ENCODE data around the gene TNRC18.

Gene TNRC18

GRCh38 chr7:5452470-5452899 lies 28.9 kb upstream of the TNRC18 start:
- DNase-seq (ENCODE audit: insufficient read length, low spot score) = no peak
- no peak for FAIRE-seq
- TF ChIP-seq PAX5 (IDR thresholded peaks at IDR 0.05; ENCODE audit: insufficient read depth, low read length, severe bottlenecking) = no peak
- TF ChIP-seq POLR2A (IDR thresholded peaks at IDR 0.05; ENCODE audit: low read depth, low read length) = no peak
- TF ChIP-seq SPI1 (IDR thresholded peaks at IDR 0.05; ENCODE audit: low read depth, low read length) = no peak
- TF ChIP-seq POLR2AphosphoS5 (IDR thresholded peaks at IDR 0.05; ENCODE audit: low read depth, low read length) = no peak
- TF ChIP-seq TAF1 (IDR thresholded peaks at IDR 0.05; ENCODE audit: low read depth, low read length) = no peak
- TF ChIP-seq POU2F2 (IDR thresholded peaks at IDR 0.05; ENCODE audit: low read depth, low read length) = no peak

- DNase-seq (ENCODE audit: insufficient read length, low spot score) (no peak), FAIRE-seq (no peak)
- TF ChIP-seq POU2F2 (IDR thresholded peaks at IDR 0.05; ENCODE audit: low read depth, low read length) (no peak), POLR2AphosphoS5 (IDR thresholded peaks at IDR 0.05; ENCODE audit: low read depth, low read length) (no peak), TAF1 (IDR thresholded peaks at IDR 0.05; ENCODE audit: low read depth, low read length) (no peak), PAX5 (IDR thresholded peaks at IDR 0.05; ENCODE audit: insufficient read depth, low read length, severe bottlenecking) (no peak), SPI1 (IDR thresholded peaks at IDR 0.05; ENCODE audit: low read depth, low read length) (no peak), POLR2A (IDR thresholded peaks at IDR 0.05; ENCODE audit: low read depth, low read length) (no peak)
Observed at GRCh38 chr7:5451391-5451790, 27.8 kb upstream of the TNRC18 start.

- FAIRE-seq = no peak
- peak; percentile 72 for DNase-seq (ENCODE audit: insufficient read length, low spot score)
- no peak for TF ChIP-seq PAX5 (IDR thresholded peaks at IDR 0.05; ENCODE audit: insufficient read depth, low read length, severe bottlenecking)
- TF ChIP-seq POLR2AphosphoS5 (IDR thresholded peaks at IDR 0.05; ENCODE audit: low read depth, low read length) = no peak
- no peak for TF ChIP-seq POLR2A (IDR thresholded peaks at IDR 0.05; ENCODE audit: low read depth, low read length)
- no peak for TF ChIP-seq POU2F2 (IDR thresholded peaks at IDR 0.05; ENCODE audit: low read depth, low read length)
- TF ChIP-seq TAF1 (IDR thresholded peaks at IDR 0.05; ENCODE audit: low read depth, low read length) = no peak
- no peak for TF ChIP-seq SPI1 (IDR thresholded peaks at IDR 0.05; ENCODE audit: low read depth, low read length)
Observed at GRCh38 chr7:5450549-5451327, 27.1 kb upstream of the TNRC18 start.

- DNase-seq (ENCODE audit: insufficient read length, low spot score) (no peak), FAIRE-seq (no peak)
- TF ChIP-seq POU2F2 (IDR thresholded peaks at IDR 0.05; ENCODE audit: low read depth, low read length) (no peak), POLR2AphosphoS5 (IDR thresholded peaks at IDR 0.05; ENCODE audit: low read depth, low read length) (no peak)
Observed at GRCh38 chr7:5448378-5449037, 24.9 kb upstream of the TNRC18 start.

- TF ChIP-seq TAF1 (IDR thresholded peaks at IDR 0.05; ENCODE audit: low read depth, low read length) (no peak), POU2F2 (IDR thresholded peaks at IDR 0.05; ENCODE audit: low read depth, low read length) (no peak), POLR2AphosphoS5 (IDR thresholded peaks at IDR 0.05; ENCODE audit: low read depth, low read length) (no peak), POLR2A (IDR thresholded peaks at IDR 0.05; ENCODE audit: low read depth, low read length) (no peak), SPI1 (IDR thresholded peaks at IDR 0.05; ENCODE audit: low read depth, low read length) (no peak), PAX5 (IDR thresholded peaks at IDR 0.05; ENCODE audit: insufficient read depth, low read length, severe bottlenecking) (no peak)
- no peak for DNase-seq (ENCODE audit: insufficient read length, low spot score)
- FAIRE-seq = no peak
Observed at GRCh38 chr7:5445981-5446594, 22.5 kb upstream of the TNRC18 start.

GRCh38 chr7:5443678-5444077 lies 20.0 kb upstream of the TNRC18 start:
- TF ChIP-seq POLR2A (IDR thresholded peaks at IDR 0.05; ENCODE audit: low read depth, low read length) (no peak), PAX5 (IDR thresholded peaks at IDR 0.05; ENCODE audit: insufficient read depth, low read length, severe bottlenecking) (no peak), POLR2AphosphoS5 (IDR thresholded peaks at IDR 0.05; ENCODE audit: low read depth, low read length) (no peak), SPI1 (IDR thresholded peaks at IDR 0.05; ENCODE audit: low read depth, low read length) (no peak), POU2F2 (IDR thresholded peaks at IDR 0.05; ENCODE audit: low read depth, low read length) (no peak), TAF1 (IDR thresholded peaks at IDR 0.05; ENCODE audit: low read depth, low read length) (no peak)
- no peak for DNase-seq (ENCODE audit: insufficient read length, low spot score)
- no peak for FAIRE-seq

- TF ChIP-seq POU2F2 (IDR thresholded peaks at IDR 0.05; ENCODE audit: low read depth, low read length) (no peak), SPI1 (IDR thresholded peaks at IDR 0.05; ENCODE audit: low read depth, low read length) (no peak), POLR2AphosphoS5 (IDR thresholded peaks at IDR 0.05; ENCODE audit: low read depth, low read length) (no peak), PAX5 (IDR thresholded peaks at IDR 0.05; ENCODE audit: insufficient read depth, low read length, severe bottlenecking) (no peak), TAF1 (IDR thresholded peaks at IDR 0.05; ENCODE audit: low read depth, low read length) (no peak), POLR2A (IDR thresholded peaks at IDR 0.05; ENCODE audit: low read depth, low read length) (no peak)
- FAIRE-seq (no peak), DNase-seq (ENCODE audit: insufficient read length, low spot score) (no peak)
Observed at GRCh38 chr7:5442757-5443305, 19.2 kb upstream of the TNRC18 start.

GRCh38 chr7:5441840-5442503 lies 18.3 kb upstream of the TNRC18 start:
- TF ChIP-seq TAF1 (IDR thresholded peaks at IDR 0.05; ENCODE audit: low read depth, low read length) = no peak
- DNase-seq (ENCODE audit: insufficient read length, low spot score) (no peak), FAIRE-seq (no peak)
